ENCODE data around the gene HSPA12A. TPM values are rescaled to one million over a fixed set of nuclear protein-coding genes. Genes with fewer than 3 reads are reported as not detected.

Gene HSPA12A
- total RNA-seq, 2 experiments from 2014 or later: 0.49 TPM; not detected in 1

GRCh38 chr10:116688741-116689495, 53.4 kb downstream of the HSPA12A start:
- ATAC-seq (ENCODE audit: poor library complexity) (no peak), DNase-seq (peak in 1 of 14 experiments; percentile 0)
- Mint-ChIP-seq H3K4me3 (no peak overlapping the region), H3K9me3 (no peaks in the 10 kb centered on the region), H3K27me3 (peaks cover 69% of the 10 kb centered on the region), H3K36me3 (ENCODE audit: low read depth) (no peaks in the 10 kb centered on the region), H3K27ac (no peak overlapping the region), H3K4me1 (ENCODE audit: low read depth) (no peaks in the 10 kb centered on the region)
- Histone ChIP-seq H3K9me3 (ENCODE audit: control insufficient read depth in 1 of 2, insufficient read depth in 1 of 2, low read length in 2 of 2) (no peaks in the 10 kb centered on the region), H3K27me3 (ENCODE audit: control insufficient read depth in 1 of 2, insufficient read depth in 2 of 2, low read length in 2 of 2) (peaks cover 10 to 16% of the 10 kb centered on the region in 2 experiments), H3K27ac (ENCODE audit: low read depth in 1 of 2, low read length in 2 of 2) (no peak overlapping the region), H3K4me1 (ENCODE audit: insufficient read depth, low read length) (no peaks in the 10 kb centered on the region), H3K36me3 (ENCODE audit: insufficient read depth, low read length) (no peaks in the 10 kb centered on the region), H3K4me3 (ENCODE audit: low read length) (no peak overlapping the region)
- intact Hi-C loops (cut with DNase I, micrococcal nuclease): no loop called here
- ChIA-PET POLR2A (no interaction called here), CTCF (no interaction called here)
- TF ChIP-seq, protein P1, sequence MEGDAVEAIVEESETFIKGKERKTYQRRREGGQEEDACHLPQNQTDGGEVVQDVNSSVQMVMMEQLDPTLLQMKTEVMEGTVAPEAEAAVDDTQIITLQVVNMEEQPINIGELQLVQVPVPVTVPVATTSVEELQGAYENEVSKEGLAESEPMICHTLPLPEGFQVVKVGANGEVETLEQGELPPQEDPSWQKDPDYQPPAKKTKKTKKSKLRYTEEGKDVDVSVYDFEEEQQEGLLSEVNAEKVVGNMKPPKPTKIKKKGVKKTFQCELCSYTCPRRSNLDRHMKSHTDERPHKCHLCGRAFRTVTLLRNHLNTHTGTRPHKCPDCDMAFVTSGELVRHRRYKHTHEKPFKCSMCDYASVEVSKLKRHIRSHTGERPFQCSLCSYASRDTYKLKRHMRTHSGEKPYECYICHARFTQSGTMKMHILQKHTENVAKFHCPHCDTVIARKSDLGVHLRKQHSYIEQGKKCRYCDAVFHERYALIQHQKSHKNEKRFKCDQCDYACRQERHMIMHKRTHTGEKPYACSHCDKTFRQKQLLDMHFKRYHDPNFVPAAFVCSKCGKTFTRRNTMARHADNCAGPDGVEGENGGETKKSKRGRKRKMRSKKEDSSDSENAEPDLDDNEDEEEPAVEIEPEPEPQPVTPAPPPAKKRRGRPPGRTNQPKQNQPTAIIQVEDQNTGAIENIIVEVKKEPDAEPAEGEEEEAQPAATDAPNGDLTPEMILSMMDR (IDR thresholded peaks at IDR 0.05): no peak

DNA sequence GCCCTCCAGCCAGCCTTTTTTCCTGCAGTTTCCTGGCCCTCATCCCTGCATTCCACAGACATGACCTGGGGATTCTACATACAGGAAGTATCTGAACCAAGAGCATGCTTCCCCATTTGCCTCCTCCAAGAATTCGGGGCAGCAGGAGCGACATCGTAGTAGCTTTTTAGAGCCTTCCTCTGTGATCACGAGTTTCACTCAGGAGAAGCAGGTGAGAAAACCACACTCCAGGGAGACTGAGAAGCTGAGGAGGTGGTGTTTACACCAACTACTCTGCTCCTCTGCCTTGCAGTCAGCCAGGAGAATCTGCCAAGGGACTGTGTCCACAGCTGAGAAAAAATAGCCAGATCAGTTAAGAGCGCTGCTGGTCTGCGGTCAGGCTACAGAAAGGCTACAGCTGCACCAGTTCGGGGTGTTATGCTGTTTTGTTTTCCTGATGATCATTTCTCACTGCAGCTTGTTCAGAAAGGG, 54.1 kb downstream of the HSPA12A start:
- H3K9me3 ChIP-seq (ENCODE audit: control insufficient read depth in 1 of 2, insufficient read depth in 1 of 2, low read length in 2 of 2): no peaks in the 10 kb centered on the region
- H3K27me3 Mint-ChIP-seq: peaks cover 68% of the 10 kb centered on the region
- no peaks in the 10 kb centered on the region for H3K9me3 Mint-ChIP-seq
- no peaks in the 10 kb centered on the region for H3K4me1 Mint-ChIP-seq (ENCODE audit: low read depth)
- no peak for DNase-seq
- H3K27me3 ChIP-seq (ENCODE audit: control insufficient read depth in 1 of 2, insufficient read depth in 2 of 2, low read length in 2 of 2): peaks cover 10 to 19% of the 10 kb centered on the region in 2 experiments
- H3K36me3 Mint-ChIP-seq (ENCODE audit: low read depth): no peaks in the 10 kb centered on the region
- CTCF ChIA-PET: no interaction called here
- no peak overlapping the region for H3K4me3 Mint-ChIP-seq
- H3K4me1 ChIP-seq (ENCODE audit: insufficient read depth, low read length): no peaks in the 10 kb centered on the region
- POLR2A ChIA-PET: no interaction called here
- H3K4me3 ChIP-seq (ENCODE audit: low read length): no peak overlapping the region
- H3K27ac Mint-ChIP-seq: no peak overlapping the region
- H3K27ac ChIP-seq (ENCODE audit: low read depth in 1 of 2, low read length in 2 of 2): no peak overlapping the region
- TF ChIP-seq, protein P1 (IDR thresholded peaks at IDR 0.05): no peak
- H3K36me3 ChIP-seq (ENCODE audit: insufficient read depth, low read length): no peaks in the 10 kb centered on the region
- intact Hi-C loops (cut with DNase I, micrococcal nuclease): no loop called here
- ATAC-seq (ENCODE audit: poor library complexity): no peak

DNA sequence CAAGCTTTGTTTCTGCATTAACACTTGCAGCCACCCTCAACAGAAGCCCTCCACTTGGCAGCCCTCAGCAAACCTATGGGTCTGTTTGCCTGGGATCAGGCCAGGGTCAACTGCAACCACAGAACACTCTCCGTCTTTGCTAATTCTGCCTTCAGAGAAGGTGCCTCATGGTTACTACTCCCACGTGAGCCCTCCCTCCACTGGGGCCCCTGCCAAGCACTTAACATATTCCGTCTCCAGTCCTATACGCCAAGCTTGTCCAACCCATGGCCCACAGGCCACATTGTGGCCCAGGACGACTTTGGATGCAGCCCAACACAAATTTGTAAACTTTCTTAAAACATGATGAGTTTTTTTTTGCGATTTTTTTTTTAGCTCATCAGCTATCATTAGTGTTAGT, 54.7 kb downstream of the HSPA12A start:
- Histone ChIP-seq H3K9me3 (ENCODE audit: control insufficient read depth in 1 of 2, insufficient read depth in 1 of 2, low read length in 2 of 2) (no peaks in the 10 kb centered on the region), H3K36me3 (ENCODE audit: insufficient read depth, low read length) (no peaks in the 10 kb centered on the region), H3K27me3 (ENCODE audit: control insufficient read depth in 1 of 2, insufficient read depth in 2 of 2, low read length in 2 of 2) (peaks cover 10 to 20% of the 10 kb centered on the region in 2 experiments), H3K4me3 (ENCODE audit: low read length) (no peak overlapping the region), H3K27ac (ENCODE audit: low read depth in 1 of 2, low read length in 2 of 2) (no peak overlapping the region), H3K4me1 (ENCODE audit: insufficient read depth, low read length) (no peaks in the 10 kb centered on the region)
- Mint-ChIP-seq H3K27me3 (peaks cover 66% of the 10 kb centered on the region), H3K27ac (no peak overlapping the region), H3K9me3 (no peaks in the 10 kb centered on the region), H3K4me3 (no peak overlapping the region), H3K4me1 (ENCODE audit: low read depth) (no peaks in the 10 kb centered on the region), H3K36me3 (ENCODE audit: low read depth) (no peaks in the 10 kb centered on the region)
- intact Hi-C loops (cut with DNase I, micrococcal nuclease): no loop called here
- TF ChIP-seq, protein P1 (IDR thresholded peaks at IDR 0.05): no peak
- ATAC-seq (ENCODE audit: poor library complexity): no peak
- no peak for DNase-seq
- ChIA-PET POLR2A (interaction anchor here (0.6 kb wide), 1 partner anchor 99 kb away, joined by 3 read pairs; no protein-coding TSS in a partner anchor), CTCF (no interaction called here)

Measured in CD4-positive, alpha-beta T cell (primary cell).